HG03175 (cell line): ENCODE results near the gene EMC9.

ENCODE experiments used
- ATAC-seq: cut with Tn5 transposase; IDR thresholded peaks from one replicate; pipeline ENCODE4 v1.9.1; 2021; ENCODE audit warnings: mild to moderate bottlenecking, moderate library complexity; ENCODE audit not compliant: unreplicated experiment

The EMC9 gene

DNA sequence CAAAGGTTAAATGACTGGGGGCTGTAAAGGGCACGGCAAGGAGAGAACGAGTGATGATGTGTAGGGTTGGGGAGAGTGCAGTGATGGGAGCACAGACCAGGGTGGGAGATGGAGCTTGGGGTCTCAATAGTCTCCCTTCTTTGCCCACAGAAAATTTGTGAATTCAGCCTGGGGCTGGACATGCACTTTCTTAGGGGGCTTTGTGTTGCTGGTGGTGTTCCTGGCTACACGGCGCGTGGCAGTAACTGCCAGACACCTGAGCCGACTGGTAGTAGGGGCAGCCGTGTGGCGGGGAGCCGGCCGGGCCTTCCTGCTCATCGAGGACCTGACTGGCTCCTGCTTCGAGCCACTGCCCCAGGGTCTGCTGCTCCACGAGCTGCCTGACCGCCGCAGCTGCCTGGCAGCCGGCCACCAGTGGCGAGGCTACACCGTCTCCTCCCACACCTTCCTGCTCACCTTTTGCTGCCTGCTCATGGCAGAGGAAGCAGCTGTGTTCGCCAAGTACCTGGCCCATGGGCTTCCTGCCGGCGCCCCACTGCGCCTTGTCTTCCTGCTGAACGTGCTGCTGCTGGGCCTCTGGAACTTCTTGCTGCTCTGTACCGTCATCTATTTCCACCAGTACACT, 9.2 kb downstream of the EMC9 start:
- ATAC-seq, result no peak

DNA sequence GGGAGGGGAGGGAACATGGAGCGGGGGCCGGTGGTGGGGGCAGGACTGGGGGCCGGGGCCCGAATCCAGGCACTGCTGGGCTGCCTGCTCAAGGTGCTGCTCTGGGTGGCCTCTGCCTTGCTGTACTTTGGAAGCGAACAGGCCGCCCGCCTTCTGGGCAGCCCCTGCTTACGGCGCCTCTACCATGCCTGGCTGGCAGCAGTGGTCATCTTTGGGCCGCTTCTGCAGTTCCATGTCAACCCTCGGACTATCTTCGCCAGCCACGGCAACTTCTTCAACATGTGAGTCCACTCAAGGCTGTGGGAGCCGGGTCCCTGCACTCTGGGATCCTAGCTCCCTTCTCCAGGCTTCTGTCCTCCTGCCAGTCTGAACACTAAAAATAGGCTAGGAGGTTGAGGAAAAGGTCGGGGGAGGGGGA, 9.8 kb downstream of the EMC9 start:
- no peak for ATAC-seq

DNA sequence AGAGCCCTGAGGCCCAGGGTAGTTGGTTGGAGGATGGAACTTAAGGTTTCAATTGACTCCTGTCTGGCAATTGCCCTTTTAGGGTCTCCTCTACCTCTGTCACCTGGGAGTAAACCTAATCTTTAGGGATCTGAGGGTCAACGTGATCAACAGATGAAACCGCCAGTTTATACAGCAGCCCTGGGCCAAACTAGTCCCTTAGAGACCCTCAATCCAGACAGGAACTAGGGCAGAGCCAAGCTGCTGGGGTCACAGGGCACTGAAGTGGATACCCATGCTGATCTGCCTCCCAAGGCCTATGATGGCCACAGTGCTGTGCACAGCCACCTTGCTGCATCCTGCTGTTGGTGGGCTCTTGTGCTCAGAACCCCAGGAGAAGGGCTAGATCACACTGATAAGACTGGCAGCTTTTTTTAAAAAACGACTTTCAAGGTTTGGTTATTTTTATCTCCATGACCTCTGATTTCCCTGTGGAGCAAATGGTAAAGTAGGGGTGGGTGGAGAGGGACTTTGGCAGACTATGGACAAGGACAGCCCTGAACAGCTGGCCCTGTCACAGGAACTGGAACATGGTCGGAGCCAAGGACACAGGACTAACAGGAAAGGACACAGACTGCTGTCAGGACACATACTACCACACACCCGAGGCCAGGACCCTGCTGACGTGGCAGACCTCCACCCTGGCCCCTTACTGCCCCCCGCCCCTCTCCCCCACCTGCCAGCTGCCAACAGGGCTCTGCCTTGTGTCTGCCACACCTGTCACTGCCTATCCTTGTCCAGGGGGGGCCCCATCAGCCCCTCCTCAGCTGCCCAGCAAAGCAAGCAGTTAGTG, 10.5 kb downstream of the EMC9 start:
- ATAC-seq, result no peak

DNA sequence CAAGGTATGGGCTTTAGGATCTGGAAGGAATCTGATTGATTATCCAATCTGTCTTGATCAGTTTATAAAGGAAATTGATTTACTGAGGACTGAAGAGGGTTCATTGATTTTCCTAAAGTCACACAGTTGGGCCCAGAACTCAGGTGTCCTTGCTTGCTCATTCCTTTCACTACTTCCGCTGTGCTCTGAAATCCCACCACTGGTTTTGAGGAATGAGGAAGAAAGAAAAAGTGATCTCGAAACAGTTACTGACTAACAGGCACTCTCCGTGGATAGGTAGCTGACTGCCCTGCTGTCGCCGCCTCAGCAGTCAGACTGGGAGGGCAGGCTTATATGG, 11.0 kb downstream of the EMC9 start, which contains the start of gene FITM1:
FITM1 (plus strand) TSS at position 280 of the 337 bp plus-strand sequence. CDS start 905 bp downstream, outside the sequence.
- ATAC-seq, result no peak

DNA sequence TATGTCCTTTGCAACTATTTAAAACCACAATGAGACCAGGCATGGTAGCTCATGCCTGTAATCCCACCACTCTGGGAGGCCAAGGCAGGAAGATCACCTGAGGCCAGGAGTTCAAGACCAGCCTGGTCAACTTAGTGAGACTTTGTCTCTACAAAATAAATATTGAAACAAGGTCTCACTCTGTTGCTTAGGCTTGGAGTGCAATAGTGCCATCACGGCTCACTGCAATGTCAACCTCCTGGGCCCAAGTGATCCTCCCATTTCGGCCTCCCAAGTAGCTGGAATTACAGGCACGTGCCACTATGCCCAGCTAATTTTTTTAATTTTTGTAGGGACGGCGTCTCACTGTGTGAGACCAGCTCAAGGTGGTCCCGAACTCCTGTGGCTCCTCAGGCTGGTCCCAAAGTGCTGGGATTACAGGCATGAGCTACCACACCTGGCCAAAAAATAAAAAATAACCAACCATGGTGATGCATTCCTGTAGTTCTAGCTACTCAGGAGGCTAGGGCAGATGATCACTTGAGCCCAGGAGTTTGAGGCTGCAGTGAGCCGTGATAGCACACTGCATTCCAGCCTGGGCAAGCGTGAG, 11.9 kb downstream of the EMC9 start:
- ATAC-seq, result no peak

DNA sequence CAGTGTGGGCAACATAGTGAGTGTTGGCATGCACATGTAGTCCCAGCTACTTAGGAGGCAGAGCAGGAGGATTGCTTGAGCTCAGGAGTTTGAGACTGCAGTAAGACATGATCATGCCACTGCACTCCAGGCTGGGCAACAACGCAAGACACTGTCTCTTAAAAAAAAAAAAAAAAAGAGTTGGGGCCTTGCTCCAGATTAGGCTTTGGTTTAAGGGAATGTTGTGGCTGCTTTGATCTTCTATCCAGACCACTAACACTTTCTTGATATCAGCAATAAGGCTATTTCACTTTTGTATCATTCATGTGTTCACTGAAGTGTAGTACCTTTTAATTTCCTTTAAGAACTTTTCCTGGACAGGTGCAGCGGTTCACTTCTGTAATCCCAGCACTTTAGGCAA, 13.7 kb downstream of the EMC9 start:
- ATAC-seq, result no peak

DNA sequence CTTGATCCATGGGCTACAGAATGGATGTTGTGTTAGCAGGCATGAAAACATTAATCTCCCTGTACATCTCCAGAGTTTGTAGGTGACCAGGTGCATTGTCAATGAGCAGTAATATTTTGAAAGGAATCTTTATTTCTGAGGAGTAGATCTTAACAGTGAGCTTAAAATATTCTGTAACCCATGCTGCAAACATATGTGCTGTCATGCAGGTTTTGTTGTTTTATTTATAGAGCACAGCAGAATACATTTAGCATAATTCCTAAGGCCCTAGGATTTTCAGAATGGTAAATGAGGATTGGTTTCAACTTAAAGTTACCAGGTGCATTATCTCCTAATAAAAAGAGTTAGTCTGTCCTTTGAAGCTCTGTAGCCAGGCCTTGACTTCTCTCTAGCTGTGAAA, 14.5 kb downstream of the EMC9 start:
- no peak for ATAC-seq

DNA sequence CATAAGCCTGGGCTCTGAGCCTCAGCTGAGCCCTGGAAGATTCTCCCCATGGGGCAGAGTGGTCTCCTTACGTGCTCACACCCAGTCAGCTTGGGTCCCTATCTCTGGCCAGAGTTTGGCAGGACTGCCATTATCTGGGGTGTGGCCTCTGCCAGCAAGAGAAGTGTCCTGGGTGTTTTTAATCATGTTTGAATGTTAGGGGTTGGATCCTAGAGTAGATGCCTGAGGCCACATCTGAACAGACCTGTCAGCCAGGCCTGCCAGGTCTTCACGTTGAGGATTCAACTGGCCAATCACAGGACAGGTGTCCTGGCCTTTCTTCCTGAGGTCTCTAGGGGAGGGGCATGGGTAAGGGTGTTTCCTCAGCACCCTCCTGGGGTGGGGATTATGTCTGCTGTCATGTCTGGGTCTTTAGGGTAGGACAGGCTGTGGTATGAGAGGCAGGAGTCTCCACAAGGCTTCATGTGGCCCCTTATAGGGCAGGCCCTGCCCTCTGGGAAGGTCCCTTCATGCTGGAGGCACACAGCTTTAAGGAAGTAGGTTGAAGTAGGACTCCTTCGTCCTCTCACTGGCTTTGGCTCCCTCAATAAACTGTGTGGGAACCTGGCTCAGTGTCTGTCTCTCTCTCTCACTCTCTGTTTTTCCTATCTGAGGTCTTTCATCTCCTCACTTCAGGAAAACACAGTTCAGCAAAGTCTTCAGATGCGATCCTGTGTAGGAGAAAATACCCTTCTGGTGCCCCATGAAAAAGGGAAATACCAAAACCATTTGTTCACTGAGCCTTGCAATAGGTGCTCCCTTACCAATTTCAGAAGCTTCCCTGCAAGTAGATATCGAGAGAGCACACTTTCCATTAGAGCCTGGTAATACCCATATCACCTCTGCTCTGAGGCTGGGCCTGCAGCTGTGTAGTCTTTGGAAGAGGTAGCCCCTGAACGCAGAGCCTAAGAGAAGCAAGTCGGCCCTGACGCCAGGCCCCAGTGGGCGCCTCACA, 17.7 kb downstream of the EMC9 start:
- ATAC-seq, result peak; percentile 53

DNA sequence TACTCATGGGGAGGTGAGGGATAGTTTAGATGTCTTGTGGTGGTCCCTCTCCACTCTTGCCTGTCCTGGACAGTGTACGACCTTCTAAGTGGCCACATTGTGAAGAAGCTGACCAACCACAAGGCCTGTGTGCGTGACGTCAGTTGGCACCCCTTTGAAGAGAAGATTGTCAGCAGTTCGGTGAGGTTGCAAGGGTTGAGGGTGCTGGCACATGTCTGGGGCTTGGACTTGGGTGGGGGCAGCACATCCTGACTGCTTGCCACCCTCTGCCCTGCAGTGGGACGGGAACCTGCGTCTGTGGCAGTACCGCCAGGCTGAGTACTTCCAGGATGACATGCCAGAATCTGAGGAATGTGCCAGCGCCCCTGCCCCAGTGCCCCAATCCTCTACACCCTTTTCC, 18.5 kb downstream of the EMC9 start:
- no peak for ATAC-seq

DNA sequence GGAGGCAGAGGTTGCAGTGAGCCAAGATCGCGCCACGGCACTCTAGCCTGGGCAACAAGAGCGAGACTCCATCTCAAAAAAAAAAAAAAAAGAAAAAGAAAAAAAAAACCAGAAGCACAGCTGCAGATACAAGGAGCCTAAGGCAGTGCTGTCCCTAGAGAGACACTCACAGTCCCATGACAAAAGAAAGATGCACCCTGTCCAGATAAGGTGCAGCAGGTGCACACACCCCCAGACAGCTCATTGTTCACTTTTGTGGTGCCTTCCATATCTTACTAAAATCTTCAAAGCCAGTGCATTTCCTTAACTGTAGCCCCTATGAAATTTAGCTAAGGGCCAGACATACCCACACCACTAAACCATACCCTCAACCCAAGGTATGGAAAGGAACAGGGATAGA, 19.0 kb downstream of the EMC9 start:
- ATAC-seq, result no peak

DNA sequence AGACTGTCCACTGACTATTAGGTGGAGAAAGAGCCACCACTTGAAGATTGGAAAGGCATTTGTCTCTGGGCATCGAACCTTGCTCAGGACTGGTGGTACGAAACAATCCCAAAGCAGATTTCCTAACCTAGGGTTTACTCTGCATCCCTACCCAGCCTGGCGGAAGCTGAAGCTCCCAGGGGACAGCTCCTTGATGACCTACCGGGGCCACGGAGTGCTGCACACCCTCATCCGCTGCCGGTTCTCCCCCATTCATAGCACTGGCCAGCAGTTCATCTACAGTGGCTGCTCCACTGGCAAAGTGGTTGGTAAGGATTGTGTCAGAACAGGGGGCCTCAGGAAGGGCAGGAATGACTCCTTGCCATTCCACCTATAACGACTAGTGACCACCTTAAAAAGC, 20.2 kb downstream of the EMC9 start:
- no peak for ATAC-seq

DNA sequence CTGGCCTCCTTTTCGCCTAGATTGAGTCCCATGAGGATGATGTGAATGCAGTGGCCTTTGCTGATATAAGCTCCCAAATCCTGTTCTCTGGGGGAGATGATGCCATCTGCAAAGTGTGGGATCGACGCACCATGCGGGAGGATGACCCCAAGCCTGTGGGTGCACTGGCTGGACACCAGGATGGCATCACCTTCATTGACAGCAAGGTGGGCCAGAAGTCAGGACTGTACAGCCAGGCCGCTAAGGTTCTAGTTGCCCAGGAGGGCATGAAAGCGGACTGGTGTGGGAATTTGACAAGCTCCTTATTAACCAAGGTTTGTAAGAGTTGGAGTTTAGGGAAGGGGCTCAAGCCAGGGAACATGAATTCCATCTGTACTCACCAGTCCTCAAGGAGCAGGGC, 21.7 kb downstream of the EMC9 start:
- no peak for ATAC-seq

DNA sequence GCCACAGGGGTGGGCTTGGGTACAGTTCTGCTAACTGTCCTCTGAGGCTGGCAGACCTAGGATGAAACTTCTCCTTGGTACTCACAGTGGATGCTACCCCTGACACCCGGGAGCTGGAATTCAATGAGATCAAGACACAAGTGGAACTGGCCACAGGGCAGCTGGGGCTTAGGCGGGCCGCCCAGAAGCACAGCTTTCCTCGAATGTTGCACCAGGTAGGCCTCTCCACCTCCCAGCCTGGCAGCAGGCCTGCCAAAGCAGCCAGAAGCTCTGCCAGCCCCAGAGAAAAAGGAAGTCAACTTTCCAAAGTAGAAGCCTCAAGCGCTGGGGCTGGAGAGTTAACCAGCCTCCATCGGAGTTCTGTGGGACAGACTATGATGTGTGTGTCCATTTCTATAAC, 24.2 kb downstream of the EMC9 start:
- ATAC-seq, result no peak

DNA sequence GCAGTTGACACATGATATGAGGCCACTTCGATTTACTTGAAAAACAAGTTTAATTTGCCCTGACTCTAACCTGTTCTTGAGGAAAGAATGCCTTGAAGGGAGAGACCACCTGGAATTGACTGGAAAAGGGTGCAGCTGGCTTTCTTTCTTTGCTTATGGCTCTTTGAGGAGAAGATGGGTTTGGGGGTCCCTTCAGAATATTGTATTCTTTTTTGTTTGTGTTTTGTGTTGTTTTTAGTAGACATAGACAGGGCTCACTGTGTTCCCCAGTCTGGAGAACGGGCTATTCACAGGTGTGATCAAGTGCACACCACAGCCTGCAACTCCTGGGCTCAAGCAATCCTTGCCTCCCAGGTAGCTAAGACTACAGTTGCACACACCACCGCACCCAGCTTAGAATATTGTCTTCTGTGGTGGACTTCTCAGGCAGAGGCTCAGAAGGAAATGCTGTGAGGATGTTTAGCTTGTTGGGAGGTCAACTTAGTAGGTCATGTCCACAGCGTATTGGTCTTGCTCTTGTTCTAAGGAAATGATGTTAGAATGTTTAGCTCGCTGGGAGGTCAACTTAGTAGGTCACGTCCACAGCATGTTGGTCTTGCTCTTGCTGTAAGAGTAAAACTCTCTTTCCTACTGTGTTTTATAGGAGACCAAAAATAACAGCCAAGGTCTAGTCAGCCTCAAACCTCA, 25.1 kb downstream of the EMC9 start:
- no peak for ATAC-seq

DNA sequence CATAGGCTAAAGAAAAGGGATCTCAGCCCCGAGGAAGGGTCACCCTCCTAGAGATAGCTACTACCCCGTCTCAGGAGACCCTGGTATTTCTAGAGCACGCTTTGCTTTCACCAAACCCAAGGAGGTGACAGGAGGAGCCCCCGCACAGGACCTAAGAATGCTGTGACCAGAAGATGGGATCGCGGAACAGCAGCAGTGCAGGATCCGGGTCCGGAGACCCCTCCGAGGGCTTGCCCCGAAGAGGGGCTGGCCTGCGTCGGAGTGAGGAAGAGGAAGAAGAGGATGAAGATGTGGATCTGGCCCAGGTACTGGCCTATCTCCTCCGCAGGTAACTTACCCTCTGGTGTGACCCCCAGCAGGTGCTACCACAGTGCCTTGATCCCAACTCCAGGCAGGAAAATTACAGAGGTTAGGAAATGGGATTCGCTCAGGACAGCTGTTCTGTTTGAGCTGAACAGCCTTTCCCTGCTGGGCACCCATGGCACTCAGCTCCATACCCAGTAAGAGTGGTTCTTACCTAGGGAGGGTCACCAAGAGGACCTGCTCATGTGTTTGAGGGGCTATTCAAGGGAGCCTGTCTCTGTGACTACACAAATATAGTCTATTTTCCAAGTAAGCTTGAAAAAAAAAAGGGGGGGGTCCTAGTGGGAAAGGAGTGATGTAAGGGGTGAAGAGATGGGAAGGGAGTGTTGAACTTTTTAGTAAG, 25.8 kb downstream of the EMC9 start:
- ATAC-seq, result no peak

DNA sequence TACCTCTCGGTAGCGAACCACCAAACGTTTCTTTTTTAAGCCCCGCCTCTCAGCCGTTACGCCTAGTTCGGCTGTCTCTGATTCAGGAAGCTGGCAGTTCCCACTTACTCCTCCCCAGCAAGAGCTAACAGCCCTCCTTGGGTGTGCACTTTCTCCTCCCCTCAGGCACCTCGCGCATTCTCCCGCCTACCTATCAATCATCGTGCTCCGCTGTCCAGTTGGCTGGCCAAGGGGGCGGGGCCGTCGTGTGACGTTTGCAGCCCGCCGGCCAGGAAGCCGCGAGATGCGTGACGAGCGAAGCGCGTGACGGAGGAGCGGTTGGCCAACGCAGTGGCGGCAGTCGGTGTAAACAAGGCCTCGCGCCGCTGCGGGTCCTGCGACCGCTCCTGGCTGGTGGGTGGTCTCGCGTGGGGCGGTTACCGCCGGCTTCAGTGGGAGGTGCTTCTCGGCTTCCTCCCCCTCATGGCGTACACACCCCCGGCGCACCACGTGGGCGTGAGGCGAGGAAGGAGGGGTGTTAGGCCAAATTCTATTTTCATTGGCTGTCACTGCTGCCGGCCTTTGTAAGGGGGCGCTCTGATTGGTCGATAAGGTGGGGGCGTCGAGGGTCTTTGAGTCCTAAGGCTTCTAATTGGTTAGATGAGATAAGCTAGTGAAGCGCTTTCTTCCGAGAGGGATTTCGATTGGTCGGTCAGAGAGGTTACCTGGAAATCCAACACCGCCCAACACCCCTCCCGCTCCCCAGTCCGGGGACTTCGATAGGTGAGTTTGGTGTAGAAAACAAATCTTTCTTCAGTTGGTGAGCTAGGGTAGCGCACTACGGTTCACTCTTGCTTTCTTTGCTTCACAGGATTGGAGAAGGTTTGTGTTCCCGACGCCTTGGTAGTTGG, 26.6 kb downstream of the EMC9 start, which contains the start of the genes DCAF11 and NRL:
DCAF11 (plus strand) TSS at position 246 of the 890 bp plus-strand sequence. CDS start 818 bp downstream, outside the sequence.
NRL (minus strand) TSS at position 418 of the 890 bp plus-strand sequence. CDS start 32,101 bp downstream, outside the sequence.
- peak; percentile 87 for ATAC-seq

DNA sequence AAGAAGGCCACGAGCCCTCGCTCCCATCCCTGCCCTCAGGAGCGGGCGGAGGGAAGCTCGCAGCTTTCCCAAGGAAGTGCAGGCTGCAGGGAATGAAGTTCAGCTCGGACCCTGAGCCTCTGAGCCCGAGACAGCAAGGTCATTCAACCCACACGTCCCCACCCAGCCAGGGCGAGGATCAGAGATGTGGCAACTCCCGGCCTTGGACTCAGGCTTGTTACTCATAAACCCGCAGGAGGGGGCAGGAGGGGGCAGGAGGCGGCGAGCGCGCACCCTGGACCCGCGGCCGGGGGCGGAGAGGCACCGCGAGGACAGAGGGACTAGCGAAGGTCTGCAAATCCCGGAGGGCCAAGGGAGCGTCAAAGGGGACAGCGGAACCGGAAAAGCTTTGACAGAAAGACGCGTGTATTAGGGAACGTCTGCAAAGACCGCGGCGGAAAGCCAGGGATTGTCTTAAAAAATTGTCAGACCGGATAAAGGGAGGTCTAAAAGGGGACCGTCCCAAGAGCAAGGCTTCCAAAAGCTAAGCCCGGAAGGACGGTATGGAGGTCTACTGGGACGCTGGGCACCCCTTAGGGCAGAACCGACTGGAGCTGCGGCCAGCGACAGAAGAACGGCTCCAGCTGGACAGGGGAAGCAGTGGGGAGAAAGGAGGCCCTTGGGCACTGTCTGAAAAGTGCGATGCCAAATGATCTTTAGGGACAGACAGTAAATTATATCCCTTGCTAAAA, 27.4 kb downstream of the EMC9 start:
- ATAC-seq, result peak; percentile 26

DNA sequence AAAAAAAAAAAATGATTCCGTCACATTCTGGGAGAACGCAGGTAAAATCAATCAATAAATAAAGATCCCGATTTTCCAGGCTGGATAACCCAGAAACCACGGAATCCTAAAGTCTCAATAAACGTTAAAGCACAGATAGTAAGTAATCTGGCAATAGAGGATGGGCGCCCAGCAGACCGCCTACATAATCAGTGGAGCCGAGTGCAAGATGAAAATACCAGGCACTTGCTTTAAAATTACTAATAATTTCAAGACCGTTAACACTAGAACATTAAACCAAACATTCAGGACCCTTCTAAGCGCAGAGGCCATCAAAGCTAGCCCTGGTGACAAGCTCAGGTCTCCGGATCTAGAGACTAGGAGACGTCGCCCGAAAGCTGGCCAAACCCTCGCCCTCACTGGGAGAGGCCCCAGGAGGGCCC, 28.0 kb downstream of the EMC9 start:
- no peak for ATAC-seq
